ENCODE measurements around the gene ZNF664. TPM values are rescaled to one million over a fixed set of nuclear protein-coding genes. Genes with fewer than 3 reads are reported as not detected.
"Not testable (repeated sequence)": the region's sequence is repeated elsewhere in the genome, so short reads cannot be mapped to it uniquely, and the experiment has no call there.

ZNF664 gene
- total and polyA plus RNA-seq, 10 donors = 12.0 to 53.4 (median 41.7) TPM

DNA sequence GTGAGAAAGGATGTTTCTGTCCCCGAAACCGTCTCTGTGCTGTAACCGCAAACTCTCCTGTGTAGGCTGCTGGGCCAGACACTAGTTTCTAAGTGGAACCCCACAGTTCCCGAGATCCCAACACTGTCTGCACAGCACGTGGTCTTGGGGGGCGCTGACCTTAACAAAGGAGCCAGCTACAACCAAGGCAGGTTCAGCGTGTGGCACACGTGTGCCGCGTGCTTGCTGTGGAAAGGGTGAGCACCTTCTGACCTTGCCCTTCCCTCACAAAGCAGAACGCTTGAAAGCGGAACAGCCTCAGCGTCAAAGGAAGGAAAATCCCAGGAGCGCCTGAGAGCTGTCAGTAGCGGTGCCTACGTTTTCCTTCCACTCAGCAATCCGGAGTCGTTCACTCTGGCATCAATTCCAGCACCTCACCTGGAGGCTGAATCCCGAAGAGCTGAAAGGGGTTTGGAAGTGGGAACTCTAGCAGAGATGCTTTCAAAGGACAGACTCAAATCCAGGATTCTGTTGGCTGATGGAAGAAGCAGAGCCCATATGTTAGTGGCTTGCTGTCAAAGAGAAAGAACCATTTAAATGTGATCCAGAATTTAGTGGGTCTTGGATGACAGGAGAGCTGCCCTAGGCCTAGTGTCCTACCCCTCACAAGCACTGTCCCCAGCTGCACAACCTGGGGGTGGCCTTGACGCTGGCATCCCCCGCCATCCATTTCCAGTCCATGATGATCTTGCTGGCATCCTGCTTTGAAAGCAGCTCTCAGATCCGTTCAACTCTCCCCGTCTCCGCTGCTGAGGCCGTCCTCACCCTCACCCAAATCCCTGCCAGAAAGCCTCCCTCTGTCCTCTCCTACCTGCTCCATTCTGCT, 27.5 kb upstream of the ZNF664 start:
- Histone ChIP-seq H3K27ac (no peak overlapping the region), H3K36me3 (peaks cover 0 to 69% (median 29%) of the 10 kb centered on the region in 6 donors), H3K9me3 (peaks cover 0 to 16% (median 10%) of the 10 kb centered on the region in 8 donors), H3K27me3 (replicated peaks in 1 of 7) (no peaks in the 10 kb centered on the region), H3K4me1 (peaks cover 0 to 4% (median 0%) of the 10 kb centered on the region in 6 donors), H3K4me3 (no peak overlapping the region)
- TF ChIP-seq CTCF (IDR thresholded peaks at IDR 0.05 in 8 of 11, conservative IDR thresholded peaks at IDR 0.05 in 3 of 11) (no peak), POLR2A (IDR thresholded peaks at IDR 0.05) (no peak), POLR2AphosphoS5 (IDR thresholded peaks at IDR 0.05) (no peak)
- no peak for DNase-seq
- 82 to 90% (median 86%) methylated on average over 25 of the region's 25 CpGs for WGBS, 5 donors
- intact Hi-C loops (cut with DNase I; ENCODE audit: low total_unique reads) = no loop called here

DNA sequence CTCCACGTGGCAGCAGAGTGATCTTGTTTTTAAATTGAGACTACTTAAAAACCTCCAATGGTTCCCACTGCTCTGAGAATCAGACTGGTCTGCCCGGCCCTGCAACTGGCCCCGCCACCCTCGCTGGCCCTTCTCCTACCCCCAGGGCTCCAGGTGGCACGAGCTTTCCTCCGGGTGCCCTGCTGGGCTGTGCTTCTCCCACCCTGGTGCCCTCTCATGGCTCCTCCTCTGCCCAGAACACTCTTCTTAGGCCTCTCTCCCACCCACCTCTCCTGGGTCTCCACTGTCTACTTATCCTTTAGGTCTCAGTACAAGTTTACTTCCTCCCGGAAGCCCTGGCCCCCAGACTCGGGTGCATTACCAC, 26.9 kb upstream of the ZNF664 start:
- no peak for TF ChIP-seq POLR2AphosphoS5 (IDR thresholded peaks at IDR 0.05)
- TF ChIP-seq CTCF (IDR thresholded peaks at IDR 0.05 in 8 of 11, conservative IDR thresholded peaks at IDR 0.05 in 3 of 11) = no peak
- TF ChIP-seq POLR2A (IDR thresholded peaks at IDR 0.05) = no peak
- WGBS, 5 donors = 76 to 93% (median 90%) methylated on average over 8 of the region's 8 CpGs
- no peaks in the 10 kb centered on the region for H3K27me3 ChIP-seq (replicated peaks in 1 of 7)
- peaks cover 0 to 16% (median 10%) of the 10 kb centered on the region in 8 donors for H3K9me3 ChIP-seq
- peaks cover 0 to 63% (median 24%) of the 10 kb centered on the region in 6 donors for H3K36me3 ChIP-seq
- intact Hi-C loops (cut with DNase I; ENCODE audit: low total_unique reads) = no loop called here
- no peak overlapping the region for H3K27ac ChIP-seq
- no peak overlapping the region for H3K4me3 ChIP-seq
- peaks cover 0 to 6% (median 0%) of the 10 kb centered on the region in 6 donors for H3K4me1 ChIP-seq
- DNase-seq = no peak

DNA sequence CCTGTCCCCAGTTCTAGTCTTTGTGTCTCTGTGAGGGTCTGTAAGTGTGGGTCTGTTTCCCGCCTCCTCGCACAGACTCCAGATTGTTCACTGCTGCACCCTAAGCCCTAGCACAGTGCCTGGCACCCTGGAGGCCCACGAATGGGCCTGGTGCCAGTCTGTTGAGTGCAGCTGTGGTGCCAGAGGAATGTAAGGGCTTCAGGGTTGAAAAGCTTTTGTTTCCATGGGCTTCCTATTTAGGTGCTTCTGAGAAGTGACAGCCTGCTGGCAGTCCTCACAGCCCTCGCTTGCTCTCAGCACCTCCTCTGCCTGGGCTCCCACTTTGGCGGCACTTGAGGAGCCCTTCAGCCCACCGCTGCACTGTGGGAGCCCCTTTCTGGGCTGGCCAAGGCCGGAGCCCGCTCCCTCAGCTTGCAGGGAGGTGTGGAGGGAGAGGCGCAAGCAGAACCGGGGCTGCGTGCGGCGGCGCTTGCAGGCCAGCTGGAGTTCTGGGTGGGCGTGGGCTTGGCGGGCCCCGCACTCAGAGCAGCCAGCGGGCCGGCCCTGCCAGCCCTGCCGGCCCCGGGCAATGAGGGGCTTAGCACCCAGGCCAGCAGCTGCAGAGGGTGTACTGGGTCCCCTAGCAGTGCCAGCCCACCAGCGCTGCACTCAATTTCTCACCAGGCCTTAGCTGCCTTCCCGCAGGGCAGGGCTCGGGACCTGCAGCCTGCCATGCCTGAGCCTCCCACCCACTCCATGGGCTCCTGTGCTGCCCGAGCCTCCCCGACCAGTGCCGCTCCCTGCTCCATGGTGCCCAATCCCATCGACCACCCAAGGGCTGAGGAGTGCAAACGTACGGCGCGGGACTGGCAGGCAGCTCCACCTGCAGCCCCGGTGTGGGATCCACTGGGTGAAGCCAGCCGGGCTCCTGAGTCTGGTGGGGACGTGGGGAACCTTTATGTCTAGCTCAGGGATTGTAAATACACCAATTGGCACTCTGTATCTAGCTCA, 26.2 kb upstream of the ZNF664 start:
- H3K36me3 ChIP-seq = peaks cover 0 to 56% (median 18%) of the 10 kb centered on the region in 6 donors
- H3K27ac ChIP-seq; H3K9me3 ChIP-seq; H3K27me3 ChIP-seq (replicated peaks in 1 of 7); intact Hi-C loops (cut with DNase I; ENCODE audit: low total_unique reads); H3K4me1 ChIP-seq; H3K4me3 ChIP-seq; DNase-seq: not testable (repeated sequence)
- WGBS, 5 donors = 90 to 98% (median 95%) methylated on average over 15 to 34 of the region's 35 CpGs

DNA sequence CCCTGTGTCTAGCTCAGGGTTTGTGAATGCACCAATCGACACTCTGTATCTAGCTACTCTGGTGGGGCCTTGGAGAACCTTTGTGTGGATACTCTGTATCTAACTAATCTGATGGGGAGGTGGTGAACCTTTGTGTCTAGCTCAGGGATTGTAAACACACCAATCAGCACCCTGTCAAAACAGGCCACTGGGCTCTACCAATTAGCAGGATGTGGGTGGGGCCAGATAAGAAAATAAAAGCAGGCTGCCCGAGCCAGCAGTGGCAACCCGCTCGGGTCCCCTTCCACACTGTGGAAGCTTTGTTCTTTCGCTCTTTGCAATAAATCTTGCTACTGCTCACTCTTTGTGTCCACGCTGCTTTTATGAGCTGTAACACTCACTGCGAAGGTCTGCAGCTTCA, 25.5 kb upstream of the ZNF664 start:
- intact Hi-C loops (cut with DNase I; ENCODE audit: low total_unique reads); DNase-seq; H3K27ac ChIP-seq; H3K27me3 ChIP-seq (replicated peaks in 1 of 7); H3K9me3 ChIP-seq; H3K4me1 ChIP-seq; H3K4me3 ChIP-seq: not testable (repeated sequence)
- WGBS, 5 donors = 88 to 98% (median 91%) methylated on average over 6 to 7 of the region's 7 CpGs
- peaks cover 0 to 49% (median 11%) of the 10 kb centered on the region in 6 donors for H3K36me3 ChIP-seq

Data from spleen (tissue), 11 donors.